ENCODE data around the gene LRCOL1. TPM values are rescaled to one million over a fixed set of nuclear protein-coding genes. Genes with fewer than 3 reads are reported as not detected.

The LRCOL1 gene
- total RNA-seq, 1 experiment from 2014 or later, result not detected

DNA sequence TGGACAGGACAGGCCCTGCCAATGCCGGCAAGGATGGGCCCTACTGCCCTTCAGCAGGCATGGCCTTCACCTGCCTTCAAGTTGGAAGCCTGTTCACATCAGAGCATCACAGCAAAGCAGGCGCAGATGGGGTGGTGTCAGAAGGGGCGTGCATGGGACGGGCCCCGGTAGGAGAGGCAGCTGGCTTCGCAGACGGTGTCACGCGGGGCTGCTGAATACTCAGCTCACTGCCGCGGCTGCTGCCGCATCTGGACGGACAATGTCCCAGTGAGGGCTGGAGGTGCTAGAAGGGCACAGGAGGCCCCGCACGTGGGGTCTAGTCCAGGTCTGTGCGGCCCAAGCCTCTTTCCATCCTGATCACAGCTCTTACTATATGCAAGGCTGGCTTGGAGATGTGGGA lies 42.1 kb downstream of the LRCOL1 start:
- TF ChIP-seq, protein P1, sequence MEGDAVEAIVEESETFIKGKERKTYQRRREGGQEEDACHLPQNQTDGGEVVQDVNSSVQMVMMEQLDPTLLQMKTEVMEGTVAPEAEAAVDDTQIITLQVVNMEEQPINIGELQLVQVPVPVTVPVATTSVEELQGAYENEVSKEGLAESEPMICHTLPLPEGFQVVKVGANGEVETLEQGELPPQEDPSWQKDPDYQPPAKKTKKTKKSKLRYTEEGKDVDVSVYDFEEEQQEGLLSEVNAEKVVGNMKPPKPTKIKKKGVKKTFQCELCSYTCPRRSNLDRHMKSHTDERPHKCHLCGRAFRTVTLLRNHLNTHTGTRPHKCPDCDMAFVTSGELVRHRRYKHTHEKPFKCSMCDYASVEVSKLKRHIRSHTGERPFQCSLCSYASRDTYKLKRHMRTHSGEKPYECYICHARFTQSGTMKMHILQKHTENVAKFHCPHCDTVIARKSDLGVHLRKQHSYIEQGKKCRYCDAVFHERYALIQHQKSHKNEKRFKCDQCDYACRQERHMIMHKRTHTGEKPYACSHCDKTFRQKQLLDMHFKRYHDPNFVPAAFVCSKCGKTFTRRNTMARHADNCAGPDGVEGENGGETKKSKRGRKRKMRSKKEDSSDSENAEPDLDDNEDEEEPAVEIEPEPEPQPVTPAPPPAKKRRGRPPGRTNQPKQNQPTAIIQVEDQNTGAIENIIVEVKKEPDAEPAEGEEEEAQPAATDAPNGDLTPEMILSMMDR (IDR thresholded peaks at IDR 0.05; ENCODE audit: insufficient read depth in 1 of 2, low read depth in 1 of 2, low read length in 1 of 2, severe bottlenecking in 1 of 2, unreplicated experiment in 1 of 2), result no peak
- peaks cover 39% of the 10 kb centered on the region for H3K36me3 Mint-ChIP-seq (ENCODE audit: insufficient read depth, unreplicated experiment)
- no peaks in the 10 kb centered on the region for H3K27me3 Mint-ChIP-seq (ENCODE audit: insufficient read depth, unreplicated experiment)
- intact Hi-C loops (cut with micrococcal nuclease; ENCODE audit: unreplicated experiment), result no loop called here
- POLR2A ChIA-PET, result no interaction called here
- H3K36me3 ChIP-seq (ENCODE audit: control insufficient read depth, insufficient read depth, low read length), result peaks cover 4% of the 10 kb centered on the region
- no peaks in the 10 kb centered on the region for H3K9me3 Mint-ChIP-seq (ENCODE audit: unreplicated experiment)
- no peak overlapping the region for H3K4me3 ChIP-seq (ENCODE audit: low read depth, low read length)
- no TSS peak for BruUV-seq (replicated peaks)
- 0 out of 2 replicates have a peak, but pooled peaks cover 5% of the 10 kb centered on the region for H3K4me1 ChIP-seq
- H3K27me3 ChIP-seq (replicated peaks; ENCODE audit: control insufficient read depth, insufficient read depth, low read length), result no peaks in the 10 kb centered on the region
- H3K27ac Mint-ChIP-seq (ENCODE audit: unreplicated experiment), result no peak overlapping the region
- CTCF ChIA-PET, result no interaction called here
- no peak for DNase-seq
- H3K4me3 Mint-ChIP-seq (ENCODE audit: unreplicated experiment), result no peak overlapping the region
- H3K4me1 Mint-ChIP-seq (ENCODE audit: low read depth, unreplicated experiment), result peaks cover 4% of the 10 kb centered on the region
- H3K9me3 ChIP-seq, result no peaks in the 10 kb centered on the region

DNA sequence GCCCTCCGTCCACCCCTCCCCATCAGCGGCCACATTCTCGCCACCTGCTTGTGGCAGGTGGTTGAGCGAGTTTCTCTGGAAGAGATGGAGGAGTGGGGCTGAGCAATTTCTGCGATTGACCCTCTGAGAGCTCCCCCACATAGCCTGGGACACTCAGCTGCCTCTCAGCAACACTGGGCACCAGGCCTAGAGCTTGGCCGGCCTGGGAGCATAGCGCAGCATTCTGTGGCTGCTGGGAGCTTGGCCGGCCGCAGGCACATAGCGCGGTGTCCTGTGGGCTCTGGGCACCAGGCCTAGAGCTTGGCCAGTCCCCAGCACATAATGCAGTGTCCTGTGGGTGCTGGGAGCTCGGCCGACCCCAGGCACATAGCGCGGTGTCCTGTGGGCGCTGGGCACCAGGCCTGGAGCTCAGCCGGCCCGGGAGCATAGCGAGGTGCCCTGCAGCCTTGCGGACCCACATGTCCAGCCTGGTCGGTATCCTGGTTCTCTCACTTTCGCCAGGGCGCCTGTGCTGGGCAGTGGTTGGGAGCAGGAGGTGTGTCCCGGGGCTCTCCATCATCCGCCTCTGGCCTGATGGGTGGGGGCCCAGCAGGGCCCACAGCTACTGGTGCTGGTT lies 43.8 kb downstream of the LRCOL1 start:
- TF ChIP-seq, protein P1 (IDR thresholded peaks at IDR 0.05; ENCODE audit: insufficient read depth in 1 of 2, low read depth in 1 of 2, low read length in 1 of 2, severe bottlenecking in 1 of 2, unreplicated experiment in 1 of 2), result no peak
- Mint-ChIP-seq H3K27me3 (ENCODE audit: insufficient read depth, unreplicated experiment) (no peaks in the 10 kb centered on the region), H3K4me1 (ENCODE audit: low read depth, unreplicated experiment) (peaks cover 6% of the 10 kb centered on the region), H3K4me3 (ENCODE audit: unreplicated experiment) (no peak overlapping the region), H3K27ac (ENCODE audit: unreplicated experiment) (no peak overlapping the region), H3K9me3 (ENCODE audit: unreplicated experiment) (no peaks in the 10 kb centered on the region), H3K36me3 (ENCODE audit: insufficient read depth, unreplicated experiment) (peaks cover 41% of the 10 kb centered on the region)
- no peaks in the 10 kb centered on the region for H3K4me1 ChIP-seq
- DNase-seq, result no peak
- no TSS peak for BruUV-seq (replicated peaks)
- ChIA-PET CTCF (no interaction called here), POLR2A (no interaction called here)
- H3K27me3 ChIP-seq (replicated peaks; ENCODE audit: control insufficient read depth, insufficient read depth, low read length), result no peaks in the 10 kb centered on the region
- no peaks in the 10 kb centered on the region for H3K9me3 ChIP-seq
- peaks cover 4% of the 10 kb centered on the region for H3K36me3 ChIP-seq (ENCODE audit: control insufficient read depth, insufficient read depth, low read length)
- H3K4me3 ChIP-seq (ENCODE audit: low read depth, low read length), result no peak overlapping the region
- intact Hi-C loops (cut with micrococcal nuclease; ENCODE audit: unreplicated experiment), result no loop called here

DNA sequence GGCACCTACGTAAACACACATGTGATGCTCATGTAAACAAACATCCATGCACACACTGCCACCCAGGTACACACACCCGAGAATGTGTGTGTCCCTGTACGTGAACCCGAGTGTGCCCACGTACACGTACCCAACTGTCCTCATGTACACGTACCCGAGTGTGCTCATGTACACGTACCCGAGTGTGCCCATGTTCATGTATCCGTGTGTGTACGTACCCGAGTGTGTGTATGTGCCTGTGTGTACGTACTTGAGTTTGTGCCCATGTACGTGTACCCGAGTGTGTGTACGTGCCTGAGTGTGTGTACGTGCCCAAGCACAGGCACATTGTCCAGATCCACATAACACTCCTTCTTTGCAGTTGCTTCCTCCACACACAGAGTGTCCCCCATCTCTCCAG lies 45.0 kb downstream of the LRCOL1 start:
- intact Hi-C loops (cut with micrococcal nuclease; ENCODE audit: unreplicated experiment), result no loop called here
- Mint-ChIP-seq H3K4me1 (ENCODE audit: low read depth, unreplicated experiment) (peaks cover 6% of the 10 kb centered on the region), H3K36me3 (ENCODE audit: insufficient read depth, unreplicated experiment) (peaks cover 46% of the 10 kb centered on the region), H3K27me3 (ENCODE audit: insufficient read depth, unreplicated experiment) (no peaks in the 10 kb centered on the region), H3K9me3 (ENCODE audit: unreplicated experiment) (no peaks in the 10 kb centered on the region), H3K4me3 (ENCODE audit: unreplicated experiment) (no peak overlapping the region), H3K27ac (ENCODE audit: unreplicated experiment) (no peak overlapping the region)
- BruUV-seq (replicated peaks), result no TSS peak
- no peak overlapping the region for H3K4me3 ChIP-seq (ENCODE audit: low read depth, low read length)
- ChIA-PET CTCF (no interaction called here), POLR2A (no interaction called here)
- no peaks in the 10 kb centered on the region for H3K9me3 ChIP-seq
- peaks cover 3% of the 10 kb centered on the region; the same call in 1 of the 2 replicates for H3K36me3 ChIP-seq (ENCODE audit: control insufficient read depth, insufficient read depth, low read length)
- TF ChIP-seq, protein P1 (IDR thresholded peaks at IDR 0.05; ENCODE audit: insufficient read depth in 1 of 2, low read depth in 1 of 2, low read length in 1 of 2, severe bottlenecking in 1 of 2, unreplicated experiment in 1 of 2), result no peak
- no peaks in the 10 kb centered on the region for H3K4me1 ChIP-seq
- no peak for DNase-seq
- H3K27me3 ChIP-seq (replicated peaks; ENCODE audit: control insufficient read depth, insufficient read depth, low read length), result no peaks in the 10 kb centered on the region
